OCI-LY7 (cell line): ENCODE data around the gene POLR1F. TPM values are rescaled to one million over a fixed set of nuclear protein-coding genes. Genes with fewer than 3 reads are reported as not detected.

Experiments
- BruUV-seq: library from RNA; stranded (reverse); fragments of 400-500 nt; replicated peaks from 2 replicates; lab custom pipeline; 2021; lab: Mats Ljungman, UMichigan
- CTCF ChIA-PET: fragments of 300-600 bp; sonication (Branson Sonifier 250); formaldehyde crosslinking; loops from one replicate; lab custom pipeline; 2022; ENCODE audit warnings: antibody characterized with exemption; ENCODE audit not compliant: unreplicated experiment; lab: Charles Lee
- POLR2A ChIA-PET: fragments of 300-600 bp; sonication (Branson Sonifier 250); formaldehyde crosslinking; loops from one replicate; lab custom pipeline; 2022; ENCODE audit warnings: antibody characterized with exemption; lab: Charles Lee
- DNase-seq: peaks from one replicate; pipeline ENCODE4 v3.0.0-alpha.2; 2015; ENCODE audit warnings: low spot score
- H2AFZ ChIP-seq: fragments of 200-600 bp; sonication (generic), shearing (Covaris generic); 2 replicates; pipeline ENCODE4 v1.6.1; 2014; ENCODE audit warnings: mild to moderate bottlenecking, antibody characterized with exemption, low read length, moderate library complexity
- H3K27ac ChIP-seq: fragments of 200-600 bp; sonication (generic); 2 replicates; pipeline ENCODE4 v1.5.1; 2014; ENCODE audit warnings: mixed run types, low read depth, mild to moderate bottlenecking, moderate library complexity, low read length, inconsistent platforms; ENCODE audit not compliant: poor library complexity, severe bottlenecking
- H3K36me3 ChIP-seq: fragments of 200-600 bp; sonication (generic); 2 replicates; pipeline ENCODE4 v1.6.1; 2014; ENCODE audit warnings: mild to moderate bottlenecking, antibody characterized with exemption, low read length, moderate library complexity, mixed read lengths; ENCODE audit not compliant: insufficient read depth
- H3K4me1 ChIP-seq: fragments of 200-600 bp; sonication (generic); 2 replicates; pipeline ENCODE4 v1.5.1; 2014; ENCODE audit warnings: mild to moderate bottlenecking, low read length; ENCODE audit not compliant: insufficient read depth, poor library complexity, severe bottlenecking
- H3K4me2 ChIP-seq: fragments of 200-600 bp; sonication (generic); 2 replicates; pipeline ENCODE4 v1.6.1; 2014; ENCODE audit warnings: mild to moderate bottlenecking, low read length
- H3K4me3 ChIP-seq: fragments of 200-600 bp; sonication (generic); 2 replicates; pipeline ENCODE4 v1.5.1; 2014; ENCODE audit warnings: mild to moderate bottlenecking, low read depth, low read length; ENCODE audit not compliant: poor library complexity, severe bottlenecking
- H3K79me2 ChIP-seq: fragments of 200-600 bp; sonication (generic); 2 replicates; pipeline ENCODE4 v1.6.1; 2016; ENCODE audit warnings: low read depth, mild to moderate bottlenecking, low read length, moderate library complexity, mixed read lengths; ENCODE audit not compliant: insufficient read depth
- H3K9me2 ChIP-seq: fragments of 200-600 bp; sonication (generic); 2 replicates; pipeline ENCODE4 v1.6.1; 2016; ENCODE audit warnings: mild to moderate bottlenecking, low read length, mixed read lengths; ENCODE audit not compliant: insufficient read depth
- H3K9me3 ChIP-seq: fragments of 200-600 bp; sonication (generic); 2 replicates; pipeline ENCODE4 v1.6.1; 2014; ENCODE audit warnings: mild to moderate bottlenecking, mixed run types, low read length, mixed read lengths
- H4K20me1 ChIP-seq: fragments of 200-600 bp; sonication (generic); 2 replicates; pipeline ENCODE4 v1.6.1; 2014; ENCODE audit warnings: mild to moderate bottlenecking, antibody characterized with exemption, low read length, moderate library complexity, mixed read lengths; ENCODE audit not compliant: insufficient read depth
- CTCF ChIP-seq: fragments of 200-600 bp; sonication (generic); conservative IDR thresholded peaks from 2 replicates; pipeline ENCODE4 v1.5.1; 2014; ENCODE audit warnings: mild to moderate bottlenecking, antibody characterized with exemption, low read length, moderate library complexity, mixed read lengths
- EZH2phosphoT487 ChIP-seq: fragments of 200-600 bp; sonication (generic); IDR thresholded peaks from 2 replicates; pipeline ENCODE4 v1.6.1; 2018; ENCODE audit warnings: low read depth, borderline replicate concordance, mild to moderate bottlenecking, mixed run types, antibody characterized with exemption, low read length, moderate library complexity, mixed read lengths
- intact Hi-C: fragments of 100-400 bp; cut with micrococcal nuclease; formaldehyde crosslinking; loops from one replicate; pipeline ENCODE4 v1.10.0; 2022; ENCODE audit not compliant: unreplicated experiment
- total RNA-seq, 2 experiments: library from RNA; depleted of rRNA in 1 of 2; stranded (reverse); fragments of >200 nt in 1 of 2; shearing (Covaris generic) in 1 of 2; gene quantifications; 2 replicates each; pipeline ENCODE4 v1.2.3, GENCODE V29; 2014 to 2022

Gene POLR1F
- total RNA-seq, 2 experiments from 2014 or later = 17.7 to 23.9 TPM

- H3K4me3 ChIP-seq = no peak overlapping the region
- no peak overlapping the region for H3K4me2 ChIP-seq
- no peak overlapping the region for H3K27ac ChIP-seq
- no peak overlapping the region for H2AFZ ChIP-seq
- ChIA-PET CTCF (no interaction called here), POLR2A (interaction anchor here (0.6 kb wide), 1 partner anchor 665 kb away, joined by 3 read pairs; no protein-coding TSS in a partner anchor)
- no peak for DNase-seq
- no peaks in the 10 kb centered on the region for H3K9me3 ChIP-seq
- no peaks in the 10 kb centered on the region for H3K36me3 ChIP-seq
- no peaks in the 10 kb centered on the region for H4K20me1 ChIP-seq
- no peak for TF ChIP-seq EZH2phosphoT487
- TF ChIP-seq CTCF = no peak
- no peaks in the 10 kb centered on the region; the same call in 1 of the 2 replicates for H3K9me2 ChIP-seq
- no peaks in the 10 kb centered on the region for H3K4me1 ChIP-seq
- intact Hi-C loops = loop anchor here (10.0 kb wide), 1 partner anchor 701 kb away; no protein-coding TSS in a partner anchor
- no TSS peak for BruUV-seq
- no peaks in the 10 kb centered on the region for H3K79me2 ChIP-seq
Measured at GRCh38 chr7:19744075-19744474, 35.2 kb upstream of the POLR1F start.

- CTCF ChIA-PET = no interaction called here
Measured at GRCh38 chr7:19728716-19729115, 19.9 kb upstream of the POLR1F start.

More at GRCh38 chr7:19728716-19729115, 19.9 kb upstream of the POLR1F start:
- H3K79me2 ChIP-seq = no peaks in the 10 kb centered on the region
- POLR2A ChIA-PET = interaction anchor here (0.6 to 1.0 kb wide), 4 partner anchors 12 to 663 kb away, joined by 3 read pairs; no protein-coding TSS in a partner anchor
- H3K36me3 ChIP-seq = no peaks in the 10 kb centered on the region
- H3K27ac ChIP-seq = no peak overlapping the region
- H3K4me3 ChIP-seq = no peak overlapping the region
- TF ChIP-seq EZH2phosphoT487 = no peak
- TF ChIP-seq CTCF = no peak
- H3K9me2 ChIP-seq = no peaks in the 10 kb centered on the region
- intact Hi-C loops = no loop called here
- no peaks in the 10 kb centered on the region for H3K9me3 ChIP-seq
- H2AFZ ChIP-seq = no peak overlapping the region
- no peak overlapping the region for H3K4me2 ChIP-seq
- no peaks in the 10 kb centered on the region for H4K20me1 ChIP-seq
- no peak for DNase-seq
- BruUV-seq = no TSS peak
- H3K4me1 ChIP-seq = no peaks in the 10 kb centered on the region
